ENCODE results near the gene NDST3.
A peak's percentile ranks its signal among the peaks of the same experiment; 100 is the strongest.

Gene NDST3

DNA sequence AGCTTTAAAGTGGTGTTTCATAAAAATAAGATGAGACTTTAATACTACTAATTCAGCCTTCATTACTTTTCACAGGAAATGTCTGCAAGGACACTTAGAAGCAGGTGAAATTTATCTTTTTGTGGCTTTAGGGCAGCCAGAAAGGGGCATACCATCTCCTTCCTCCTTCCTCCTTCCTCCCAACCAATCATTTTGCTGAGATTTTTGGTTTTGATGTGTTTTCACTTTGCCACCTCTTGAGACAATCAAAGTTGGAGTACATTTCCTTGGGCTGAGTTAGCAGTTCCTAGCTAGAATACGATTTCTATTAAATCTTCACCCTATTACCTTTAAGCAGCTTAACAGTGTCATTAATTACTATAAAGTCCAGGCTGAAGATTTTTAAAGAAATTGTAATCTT is 5.1 kb upstream of the NDST3 start:
- peaks cover 21% of the 10 kb centered on the region for H3K27me3 ChIP-seq (ENCODE audit: insufficient read depth, poor library complexity, severe bottlenecking)
- ATAC-seq (ENCODE audit: low read depth) (no peak), DNase-seq (ENCODE audit: low spot score) (no peak)
- H3K9me3 ChIP-seq (ENCODE audit: severe bottlenecking) = no peaks in the 10 kb centered on the region
- TF ChIP-seq, protein P1, sequence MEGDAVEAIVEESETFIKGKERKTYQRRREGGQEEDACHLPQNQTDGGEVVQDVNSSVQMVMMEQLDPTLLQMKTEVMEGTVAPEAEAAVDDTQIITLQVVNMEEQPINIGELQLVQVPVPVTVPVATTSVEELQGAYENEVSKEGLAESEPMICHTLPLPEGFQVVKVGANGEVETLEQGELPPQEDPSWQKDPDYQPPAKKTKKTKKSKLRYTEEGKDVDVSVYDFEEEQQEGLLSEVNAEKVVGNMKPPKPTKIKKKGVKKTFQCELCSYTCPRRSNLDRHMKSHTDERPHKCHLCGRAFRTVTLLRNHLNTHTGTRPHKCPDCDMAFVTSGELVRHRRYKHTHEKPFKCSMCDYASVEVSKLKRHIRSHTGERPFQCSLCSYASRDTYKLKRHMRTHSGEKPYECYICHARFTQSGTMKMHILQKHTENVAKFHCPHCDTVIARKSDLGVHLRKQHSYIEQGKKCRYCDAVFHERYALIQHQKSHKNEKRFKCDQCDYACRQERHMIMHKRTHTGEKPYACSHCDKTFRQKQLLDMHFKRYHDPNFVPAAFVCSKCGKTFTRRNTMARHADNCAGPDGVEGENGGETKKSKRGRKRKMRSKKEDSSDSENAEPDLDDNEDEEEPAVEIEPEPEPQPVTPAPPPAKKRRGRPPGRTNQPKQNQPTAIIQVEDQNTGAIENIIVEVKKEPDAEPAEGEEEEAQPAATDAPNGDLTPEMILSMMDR (IDR thresholded peaks at IDR 0.05; ENCODE audit: poor library complexity, severe bottlenecking) = no peak
- no peak overlapping the region for H3K4me3 ChIP-seq (ENCODE audit: severe bottlenecking)
- no peaks in the 10 kb centered on the region for H3K4me1 ChIP-seq (ENCODE audit: insufficient read depth, poor library complexity, severe bottlenecking)
- no peaks in the 10 kb centered on the region for H3K36me3 ChIP-seq (ENCODE audit: low read depth)
- H3K27ac ChIP-seq (ENCODE audit: poor library complexity, severe bottlenecking) = no peak overlapping the region

- no peaks in the 10 kb centered on the region for H3K9me3 ChIP-seq (ENCODE audit: severe bottlenecking)
- peak; percentile 34; the same call in 2 of the 3 replicates for ATAC-seq (ENCODE audit: low read depth)
Observed at GRCh38 chr4:118032691-118033090, 1.6 kb upstream of the NDST3 start.

GRCh38 chr4:118033148-118034052 is 886 bp upstream of the NDST3 start:
- Histone ChIP-seq H3K4me3 (ENCODE audit: severe bottlenecking) (peak overlapping the region; percentile 41), H3K36me3 (ENCODE audit: low read depth) (no peaks in the 10 kb centered on the region), H3K4me1 (ENCODE audit: insufficient read depth, poor library complexity, severe bottlenecking) (no peaks in the 10 kb centered on the region), H3K9me3 (ENCODE audit: severe bottlenecking) (no peaks in the 10 kb centered on the region), H3K27me3 (ENCODE audit: insufficient read depth, poor library complexity, severe bottlenecking) (peaks cover 50% of the 10 kb centered on the region), H3K27ac (ENCODE audit: poor library complexity, severe bottlenecking) (no peak overlapping the region)
- ATAC-seq (ENCODE audit: low read depth) (peak; percentile 78), DNase-seq (ENCODE audit: low spot score) (peak; percentile 54)
- TF ChIP-seq, protein P1 (IDR thresholded peaks at IDR 0.05; ENCODE audit: poor library complexity, severe bottlenecking) = no peak

More at GRCh38 chr4:118032691-118033090, 1.6 kb upstream of the NDST3 start:
- no peak for DNase-seq (ENCODE audit: low spot score)
- Histone ChIP-seq H3K36me3 (ENCODE audit: low read depth) (no peaks in the 10 kb centered on the region), H3K4me1 (ENCODE audit: insufficient read depth, poor library complexity, severe bottlenecking) (no peaks in the 10 kb centered on the region), H3K27ac (ENCODE audit: poor library complexity, severe bottlenecking) (no peak overlapping the region), H3K27me3 (ENCODE audit: insufficient read depth, poor library complexity, severe bottlenecking) (peaks cover 50% of the 10 kb centered on the region), H3K4me3 (ENCODE audit: severe bottlenecking) (no peak overlapping the region)
- TF ChIP-seq, protein P1 (IDR thresholded peaks at IDR 0.05; ENCODE audit: poor library complexity, severe bottlenecking) = no peak

- ATAC-seq (ENCODE audit: low read depth) (no peak), DNase-seq (ENCODE audit: low spot score) (no peak)
- TF ChIP-seq, protein P1 (IDR thresholded peaks at IDR 0.05; ENCODE audit: poor library complexity, severe bottlenecking) = no peak
- Histone ChIP-seq H3K4me1 (ENCODE audit: insufficient read depth, poor library complexity, severe bottlenecking) (no peaks in the 10 kb centered on the region), H3K4me3 (ENCODE audit: severe bottlenecking) (no peak overlapping the region), H3K27me3 (ENCODE audit: insufficient read depth, poor library complexity, severe bottlenecking) (peaks cover 45% of the 10 kb centered on the region), H3K36me3 (ENCODE audit: low read depth) (no peaks in the 10 kb centered on the region), H3K27ac (ENCODE audit: poor library complexity, severe bottlenecking) (no peak overlapping the region), H3K9me3 (ENCODE audit: severe bottlenecking) (no peaks in the 10 kb centered on the region)
Observed at GRCh38 chr4:118035309-118035708, 1.0 kb downstream of the NDST3 start.

DNA sequence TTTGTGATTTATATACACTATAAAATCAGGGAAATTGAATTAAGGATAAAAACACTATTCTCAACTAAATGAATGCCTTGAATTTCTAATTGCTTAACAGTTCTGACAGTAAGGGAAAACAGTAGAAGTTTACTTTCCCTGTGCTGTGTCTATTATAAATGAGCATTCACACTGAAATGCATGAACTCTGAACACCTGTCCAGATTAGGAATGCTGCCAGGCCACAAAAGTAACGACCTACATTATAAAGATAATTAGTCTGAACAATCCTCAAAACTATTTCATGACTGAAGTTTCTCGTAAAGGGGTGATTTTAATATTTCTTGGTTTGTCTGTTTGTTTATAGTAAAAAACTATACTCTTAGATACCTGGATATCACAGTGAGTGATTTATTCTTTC is 2.0 kb downstream of the NDST3 start:
- H3K9me3 ChIP-seq (ENCODE audit: severe bottlenecking) = no peaks in the 10 kb centered on the region
- TF ChIP-seq, protein P1 (IDR thresholded peaks at IDR 0.05; ENCODE audit: poor library complexity, severe bottlenecking) = no peak
- H3K27ac ChIP-seq (ENCODE audit: poor library complexity, severe bottlenecking) = no peak overlapping the region
- no peak overlapping the region for H3K4me3 ChIP-seq (ENCODE audit: severe bottlenecking)
- H3K36me3 ChIP-seq (ENCODE audit: low read depth) = no peaks in the 10 kb centered on the region
- DNase-seq (ENCODE audit: low spot score) (no peak), ATAC-seq (ENCODE audit: low read depth) (no peak)
- peaks cover 45% of the 10 kb centered on the region for H3K27me3 ChIP-seq (ENCODE audit: insufficient read depth, poor library complexity, severe bottlenecking)
- no peaks in the 10 kb centered on the region for H3K4me1 ChIP-seq (ENCODE audit: insufficient read depth, poor library complexity, severe bottlenecking)

Measured in RWPE2 (cell line).